HepG2 (cell line): ENCODE results near the gene CYP2W1. TPM values are rescaled to one million over a fixed set of nuclear protein-coding genes. Genes with fewer than 3 reads are reported as not detected.
A peak's percentile ranks its signal among the peaks of the same experiment; 100 is the strongest.

Source experiments
- ATAC-seq: fragments of 200-7000 bp; cut with Tn5 transposase; 3 replicates; pipeline ENCODE4 v1.9.1; 2020; ENCODE audit warnings: mild to moderate bottlenecking, moderate library complexity
- BruUV-seq: library from RNA; stranded (reverse); fragments of 400-500 nt; replicated peaks from 2 replicates; lab custom pipeline; 2021; lab: Mats Ljungman, UMichigan
- CTCF ChIA-PET: fragments of 300-600 bp; formaldehyde crosslinking; extraction: SDS; loops from one replicate; lab custom pipeline; 2021; ENCODE audit warnings: low total read pairs, inconsistent platforms, low intra/inter-chr PET ratio; lab: Yijun Ruan, JAX
- POLR2A ChIA-PET: fragments of 350-600 bp; sonication (Branson Sonifier 250); formaldehyde crosslinking; loops from one replicate; lab custom pipeline; 2020; ENCODE audit warnings: antibody characterized with exemption, inconsistent platforms; lab: Yijun Ruan, JAX
- DNase-seq: peaks from one replicate; pipeline ENCODE4 v3.0.0-alpha.2; 2015; ENCODE audit warnings: low spot score
- FAIRE-seq: peaks from 3 replicates; lab custom pipeline; 2011; peaks lifted over from hg19 to GRCh38; lab: Jason Lieb, UNC
- H2AFZ ChIP-seq: one replicate; pipeline ENCODE4 v1.6.1; 2011; ENCODE audit warnings: low read length, inconsistent platforms
- H3K27ac ChIP-seq: fragments of 300-600 bp; 3 replicates; pipeline ENCODE4 v1.8.0; 2011; ENCODE audit warnings: mixed run types, mild to moderate bottlenecking, mixed read lengths, low read length, inconsistent platforms; ENCODE audit not compliant: insufficient read depth; ENCODE audit errors: extremely low read length
- H3K27me3 ChIP-seq, 2 experiments: fragments of 200-600 bp in 1 of 2; 2 replicates in 1 of 2; 3 replicates in 1 of 2; pipeline versions ENCODE4 v1.6.0 to v1.8.0; 2011; ENCODE audit warnings: low read length in 2 of 2, mild to moderate bottlenecking in 2 of 2, moderate library complexity in 2 of 2, inconsistent platforms in 1 of 2; ENCODE audit not compliant: insufficient read depth in 2 of 2, control insufficient read depth in 1 of 2
- H3K36me3 ChIP-seq, 2 experiments: fragments of 200-600 bp in 1 of 2; replicated peaks in 1 of 2; 2 replicates in 1 of 2; 3 replicates in 1 of 2; pipeline versions ENCODE4 v1.5.1 to v1.8.0; 2011; ENCODE audit warnings: low read length in 2 of 2, inconsistent platforms in 1 of 2; ENCODE audit not compliant: insufficient read depth in 2 of 2, control insufficient read depth in 1 of 2
- H3K4me1 ChIP-seq: 2 replicates; pipeline ENCODE4 v1.5.1; 2012; ENCODE audit warnings: low read length, inconsistent platforms; ENCODE audit not compliant: insufficient read depth
- H3K4me2 ChIP-seq: 2 replicates; pipeline ENCODE4 v1.6.0; 2011; ENCODE audit warnings: low read depth, low read length, inconsistent platforms
- H3K4me3 ChIP-seq, 3 experiments: fragments of 200-600 bp in 1 of 3; sonication (generic), shearing (Covaris generic) in 1 of 3; replicated peaks in 1 of 3; 2 replicates each; pipeline ENCODE4 v1.5.1; 2011 to 2016; ENCODE audit warnings: low read length in 3 of 3, inconsistent platforms in 2 of 3, low read depth in 2 of 3, mild to moderate bottlenecking in 2 of 3, control low read depth in 1 of 3, mixed read lengths in 1 of 3; ENCODE audit not compliant: insufficient read depth in 1 of 3
- H3K79me2 ChIP-seq: one replicate; pipeline ENCODE4 v1.6.1; 2011; ENCODE audit warnings: low read length, inconsistent platforms; ENCODE audit not compliant: insufficient read depth
- H3K9ac ChIP-seq: 2 replicates; pipeline ENCODE4 v1.6.0; 2011; ENCODE audit warnings: mild to moderate bottlenecking, low read depth, low read length, inconsistent platforms; ENCODE audit not compliant: insufficient read depth
- H3K9me3 ChIP-seq: 2 replicates; pipeline ENCODE4 v1.5.1; 2012; ENCODE audit warnings: mild to moderate bottlenecking, low read length
- H4K20me1 ChIP-seq: 2 replicates; pipeline ENCODE4 v1.6.0; 2011; ENCODE audit warnings: inconsistent platforms, mild to moderate bottlenecking, low read length, moderate library complexity; ENCODE audit not compliant: insufficient read depth
- AGO2 ChIP-seq: fragments of 200-400 bp; formaldehyde crosslinking; optimal IDR thresholded peaks from 2 replicates; pipeline ENCODE3; 2017; ENCODE audit warnings: mild to moderate bottlenecking, low read depth, low read length, moderate library complexity
- MEIS2 ChIP-seq: sonication (generic); formaldehyde crosslinking; IDR thresholded peaks from 2 replicates; pipeline ENCODE4 v1.9.0; 2021; ENCODE audit warnings: mild to moderate bottlenecking, missing genetic modification reagents
- RNF219 ChIP-seq: sonication (generic); formaldehyde crosslinking; IDR thresholded peaks from 2 replicates; pipeline ENCODE4 v1.5.0; 2020; ENCODE audit warnings: mild to moderate bottlenecking, missing genetic modification reagents
- ZBTB38 ChIP-seq: sonication (generic); formaldehyde crosslinking; IDR thresholded peaks from 2 replicates; pipeline ENCODE4 v1.5.1; 2020; ENCODE audit warnings: mild to moderate bottlenecking, missing genetic modification reagents
- ZBTB7B ChIP-seq: sonication (generic); formaldehyde crosslinking; IDR thresholded peaks from 2 replicates; pipeline ENCODE4 v1.4.0; 2020; ENCODE audit warnings: missing genetic modification reagents
- ZC3H13 ChIP-seq: sonication (generic); formaldehyde crosslinking; IDR thresholded peaks from 2 replicates; pipeline ENCODE4 v1.8.1; 2023; ENCODE audit warnings: mild to moderate bottlenecking, missing genetic modification reagents, moderate library complexity
- ZNF296 ChIP-seq: sonication (generic); formaldehyde crosslinking; conservative IDR thresholded peaks from 2 replicates; pipeline ENCODE4 v1.5.0; 2020; ENCODE audit warnings: mild to moderate bottlenecking, missing genetic modification reagents
- WGBS: methylation state at CpG from one replicate; pipeline ENCODE4 v1.1.6; 2017; ENCODE audit warnings: low lambda C conversion rate; 5-methylcytosine and 5-hydroxymethylcytosine counted together
- in situ Hi-C: cut with HindIII; loops from 2 replicates; pipeline ENCODE4 v1.10.0; 2017; ENCODE audit warnings: low pct_unique_long_range_greater_than_20kb; ENCODE audit not compliant: extremely low pct_ligation_motif_present
- intact Hi-C: fragments of 100-400 bp; cut with micrococcal nuclease; formaldehyde crosslinking; loops from one replicate; pipeline ENCODE4 v1.10.0; 2022; ENCODE audit not compliant: unreplicated experiment
- polyA plus RNA-seq, 8 experiments: library from polyadenylated mRNA; depleted of rRNA in 3 of 8; stranded (reverse) in 7 of 8; unstranded in 1 of 8; fragments of >200 nt; fragmentation: Illumina TruSeq in 4 of 8; extraction: Trizol in 4 of 8; gene quantifications; 2 replicates each; pipeline versions ENCODE4 v1.2.1 to v1.2.3, GENCODE V29; 2011 to 2016; ENCODE audit warnings: low read depth in 4 of 8, missing spikeins in 1 of 8, mixed read lengths in 1 of 8; ENCODE audit not compliant: insufficient read depth in 1 of 8
- total RNA-seq, 5 experiments: library from RNA; depleted of rRNA; stranded (reverse); fragments of >200 nt; fragmentation: Illumina TruSeq; extraction: Trizol; gene quantifications; 2 replicates each; pipeline ENCODE4 v1.2.3, GENCODE V29; 2016; ENCODE audit warnings: low read depth in 1 of 5
- TF ChIP-seq, protein P1 (sequence below): sonication (generic); formaldehyde crosslinking; IDR thresholded peaks from 2 replicates; pipeline ENCODE4 v1.8.0; 2022; ENCODE audit warnings: missing genetic modification reagents, mild to moderate bottlenecking, inconsistent platforms, borderline replicate concordance

The CYP2W1 gene
- total and polyA plus RNA-seq, 2 of the 13 experiments (the other 11 are each of a cell fraction or from before 2014, with no cell fraction given), result 19.5 to 31.7 TPM

GRCh38 chr7:1029637-1030443, 46.9 kb downstream of the CYP2W1 start:
- POLR2A ChIA-PET, result interaction anchor here (0.7 to 2.5 kb wide), 5 partner anchors 11 to 127 kb away, joined by 3 to 12 read pairs (median 5); partner anchors contain the start of gene GPR146
- WGBS, result 98% methylated on average over 24 of the region's 33 CpGs
- no peaks in the 10 kb centered on the region for H4K20me1 ChIP-seq
- H3K9me3 ChIP-seq, result no peaks in the 10 kb centered on the region
- ATAC-seq (no peak; the same call in 1 of the 3 replicates), FAIRE-seq (no peak), DNase-seq (no peak)
- H3K36me3 ChIP-seq, result peaks cover 2 to 8% of the 10 kb centered on the region in 2 experiments; a peak in 2 of 5 replicates
- peaks cover 29% of the 10 kb centered on the region for H3K4me1 ChIP-seq
- no TSS peak for BruUV-seq
- intact Hi-C loops, result no loop called here
- H2AFZ ChIP-seq, result no peak overlapping the region
- CTCF ChIA-PET, result no interaction called here
- peak overlapping the region; percentile 65 for H3K9ac ChIP-seq
- H3K4me3 ChIP-seq, result 0 out of 6 replicates have a peak overlapping the region, but pooled peaks of 1 of the 3 experiments have one; percentile 73
- H3K27ac ChIP-seq, result peak overlapping the region; percentile 68
- TF ChIP-seq AGO2 (peak; percentile 59), RNF219 (no peak), MEIS2 (no peak), ZBTB7B (CRISPR knock-in tag) (no peak), ZNF296 (CRISPR knock-in tag) (no peak), ZC3H13 (CRISPR knock-in tag) (no peak), ZBTB38 (peak; percentile 33; the same call in 1 of the 2 replicates)
- TF ChIP-seq, protein P1, sequence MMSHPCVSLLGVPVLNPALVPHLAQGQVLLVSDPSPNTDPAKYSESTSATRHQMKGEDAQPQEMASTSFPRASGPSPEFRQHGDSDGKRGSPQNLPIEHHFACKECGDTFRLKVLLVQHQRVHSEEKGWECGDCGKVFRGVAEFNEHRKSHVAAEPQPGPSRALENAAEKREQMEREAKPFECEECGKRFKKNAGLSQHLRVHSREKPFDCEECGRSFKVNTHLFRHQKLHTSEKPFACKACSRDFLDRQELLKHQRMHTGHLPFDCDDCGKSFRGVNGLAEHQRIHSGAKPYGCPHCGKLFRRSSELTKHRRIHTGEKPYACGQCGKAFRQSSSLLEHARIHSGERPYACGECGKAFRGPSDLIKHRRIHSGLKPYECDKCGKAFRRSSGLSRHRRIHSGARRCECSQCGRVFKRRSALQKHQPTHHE (CRISPR knock-in tag), result no peak
- TF ChIP-seq, all 625 proteins: peak for 2
- Histone ChIP-seq H3K4me2 (peak overlapping the region; percentile 75; the same call in 1 of the 2 replicates), H3K27me3 (no peaks in the 10 kb centered on the region), H3K79me2 (peaks cover 12% of the 10 kb centered on the region)
- in situ Hi-C loops, result no loop called here
